ENCODE measurements around the gene KDM7A.

Gene KDM7A

GRCh38 chr7:140084972-140085371 lies 91.8 kb downstream of the KDM7A start:
- Histone ChIP-seq H3K4me3 (replicated peaks; ENCODE audit: insufficient read depth, low read length) (no peak overlapping the region), H3K27ac (replicated peaks) (no peak overlapping the region), H3K27me3 (ENCODE audit: insufficient read depth, poor library complexity, severe bottlenecking) (no peaks in the 10 kb centered on the region)
- no peak for DNase-seq (ENCODE audit: low read depth in 1 of 2, low spot score in 1 of 2)
- TF ChIP-seq GABPA (IDR thresholded peaks at IDR 0.05; ENCODE audit: low read depth), result no peak

GRCh38 chr7:140084142-140084655 lies 92.6 kb downstream of the KDM7A start:
- H3K27me3 ChIP-seq (ENCODE audit: insufficient read depth, poor library complexity, severe bottlenecking), result no peaks in the 10 kb centered on the region
- TF ChIP-seq POLR2AphosphoS5 (IDR thresholded peaks at IDR 0.05; ENCODE audit: low read depth) (0 out of 2 replicates have a peak, but pooled peaks have one; percentile 23), SPI1 (IDR thresholded peaks at IDR 0.05; ENCODE audit: borderline replicate concordance, low read depth) (no peak)
- H3K4me3 ChIP-seq (replicated peaks; ENCODE audit: insufficient read depth, low read length), result no peak overlapping the region
- peak in 1 of 2 experiments; percentile 75 for DNase-seq (ENCODE audit: low read depth in 1 of 2, low spot score in 1 of 2)
- no peak overlapping the region; the same call in 1 of the 2 replicates for H3K27ac ChIP-seq (replicated peaks)

GRCh38 chr7:140082770-140083169 lies 94.0 kb downstream of the KDM7A start:
- H3K27me3 ChIP-seq (ENCODE audit: insufficient read depth, poor library complexity, severe bottlenecking), result no peaks in the 10 kb centered on the region
- DNase-seq (ENCODE audit: low read depth in 1 of 2, low spot score in 1 of 2), result no peak
- no peak overlapping the region for H3K4me3 ChIP-seq (replicated peaks; ENCODE audit: insufficient read depth, low read length)
- TF ChIP-seq CTCF (IDR thresholded peaks at IDR 0.05; ENCODE audit: insufficient read depth, low read length) (no peak), SPI1 (IDR thresholded peaks at IDR 0.05; ENCODE audit: borderline replicate concordance, low read depth) (no peak), GABPA (IDR thresholded peaks at IDR 0.05; ENCODE audit: low read depth) (no peak), REST (IDR thresholded peaks at IDR 0.05; ENCODE audit: insufficient replicate concordance, low read depth) (no peak), POLR2AphosphoS5 (IDR thresholded peaks at IDR 0.05; ENCODE audit: low read depth) (no peak)
- H3K27ac ChIP-seq (replicated peaks), result no peak overlapping the region

- TF ChIP-seq CTCF (IDR thresholded peaks at IDR 0.05; ENCODE audit: insufficient read depth, low read length) (no peak), REST (IDR thresholded peaks at IDR 0.05; ENCODE audit: insufficient replicate concordance, low read depth) (no peak), SPI1 (IDR thresholded peaks at IDR 0.05; ENCODE audit: borderline replicate concordance, low read depth) (no peak), GABPA (IDR thresholded peaks at IDR 0.05; ENCODE audit: low read depth) (no peak), POLR2AphosphoS5 (IDR thresholded peaks at IDR 0.05; ENCODE audit: low read depth) (no peak)
- no peak for DNase-seq (ENCODE audit: low read depth in 1 of 2, low spot score in 1 of 2)
- no peak overlapping the region for H3K27ac ChIP-seq (replicated peaks)
- no peak overlapping the region for H3K4me3 ChIP-seq (replicated peaks; ENCODE audit: insufficient read depth, low read length)
- H3K27me3 ChIP-seq (ENCODE audit: insufficient read depth, poor library complexity, severe bottlenecking), result no peaks in the 10 kb centered on the region
Measured at GRCh38 chr7:140081774-140082425, 94.9 kb downstream of the KDM7A start.

- no peak for DNase-seq (ENCODE audit: low read depth in 1 of 2, low spot score in 1 of 2)
- H3K27ac ChIP-seq (replicated peaks), result no peak overlapping the region
- no peak for TF ChIP-seq CTCF (IDR thresholded peaks at IDR 0.05; ENCODE audit: insufficient read depth, low read length)
- TF ChIP-seq GABPA (IDR thresholded peaks at IDR 0.05; ENCODE audit: low read depth), result no peak
- TF ChIP-seq REST (IDR thresholded peaks at IDR 0.05; ENCODE audit: insufficient replicate concordance, low read depth), result no peak
- TF ChIP-seq SPI1 (IDR thresholded peaks at IDR 0.05; ENCODE audit: borderline replicate concordance, low read depth), result no peak
- no peak for TF ChIP-seq POLR2AphosphoS5 (IDR thresholded peaks at IDR 0.05; ENCODE audit: low read depth)
- no peaks in the 10 kb centered on the region for H3K27me3 ChIP-seq (ENCODE audit: insufficient read depth, poor library complexity, severe bottlenecking)
- no peak overlapping the region for H3K4me3 ChIP-seq (replicated peaks; ENCODE audit: insufficient read depth, low read length)
Measured at GRCh38 chr7:140080919-140081318, 95.9 kb downstream of the KDM7A start.
